HCT116 (cell line): Measurements from ENCODE around the gene MSH3. TPM values are rescaled to one million over a fixed set of nuclear protein-coding genes. Genes with fewer than 3 reads are reported as not detected.
"Not testable (repeated sequence)": the region's sequence is repeated elsewhere in the genome, so short reads cannot be mapped to it uniquely, and the experiment has no call there.

Experiments used
- ATAC-seq: fragments of 200-7000 bp; cut with Tn5 transposase; 2 replicates; pipeline ENCODE4 v1.9.1; 2020; ENCODE audit warnings: mild to moderate bottlenecking, moderate library complexity
- BruUV-seq: library from RNA; stranded (reverse); fragments of 400-500 nt; replicated peaks from 2 replicates; lab custom pipeline; 2021; lab: Mats Ljungman, UMichigan
- CTCF ChIA-PET: fragments of 300-600 bp; sonication (Branson Sonifier 250); formaldehyde crosslinking; loops from one replicate; lab custom pipeline; 2021; ENCODE audit warnings: antibody characterized with exemption; lab: Charles Lee
- POLR2A ChIA-PET: fragments of 300-600, 350-600 bp; sonication (Branson Sonifier 250); formaldehyde crosslinking; loops from one replicate; lab custom pipeline; 2021; ENCODE audit warnings: antibody characterized with exemption; lab: Charles Lee
- RAD21 ChIA-PET, 2 experiments: fragments of 300-600 bp; sonication (Branson Sonifier 250); formaldehyde crosslinking; loops; one replicate each; lab custom pipeline; 2023; ENCODE audit warnings: low total read pairs in 2 of 2; ENCODE audit not compliant: uncharacterized antibody in 2 of 2, unreplicated experiment in 2 of 2, low non-redundant PET in 1 of 2; lab: Charles Lee
- DNase-seq: peaks from one replicate; pipeline ENCODE4 v3.0.0-alpha.2; 2010; ENCODE audit warnings: low read depth, low spot score
- H2AFZ ChIP-seq: fragments of 200-600 bp; shearing (Covaris generic), sonication (generic); 2 replicates; pipeline ENCODE4 v1.6.1; 2017; ENCODE audit warnings: low read depth, mixed run types, mixed read lengths, antibody characterized with exemption, low read length; ENCODE audit not compliant: poor library complexity, severe bottlenecking
- H3K27ac ChIP-seq: 2 replicates; pipeline ENCODE4 v1.5.1; 2012; ENCODE audit warnings: low read depth, low read length
- H3K27me3 ChIP-seq: fragments of 200-600 bp; sonication (generic); 2 replicates; pipeline ENCODE4 v1.6.1; 2016; ENCODE audit warnings: mixed run types, low read length, mixed read lengths; ENCODE audit not compliant: insufficient read depth
- H3K36me3 ChIP-seq, 2 experiments: fragments of 200-500 bp in 1 of 2; fragments of 200-600 bp in 1 of 2; sonication (Bioruptor generic) in 1 of 2; sonication (generic) in 1 of 2; 2 replicates each; pipeline versions ENCODE4 v1.5.1 to v1.6.1; 2014 to 2016; ENCODE audit warnings: low read length in 2 of 2, inconsistent platforms in 1 of 2, mixed read lengths in 1 of 2, mixed run types in 1 of 2; ENCODE audit not compliant: insufficient read depth in 2 of 2, control insufficient read depth in 1 of 2
- H3K4me1 ChIP-seq, 2 experiments: fragments of 200-600 bp in 1 of 2; sonication (generic) in 1 of 2; 2 replicates each; pipeline versions ENCODE4 v1.5.1 to v1.6.1; 2012 to 2017; ENCODE audit warnings: low read length in 2 of 2, inconsistent platforms in 1 of 2, mild to moderate bottlenecking in 1 of 2, mixed read lengths in 1 of 2, mixed run types in 1 of 2, moderate library complexity in 1 of 2; ENCODE audit not compliant: insufficient read depth in 2 of 2, control insufficient read depth in 1 of 2
- H3K4me2 ChIP-seq: fragments of 200-600 bp; sonication (generic); 2 replicates; pipeline ENCODE4 v1.6.1; 2017; ENCODE audit warnings: mixed run types, low read length, mixed read lengths
- H3K4me3 ChIP-seq, 2 experiments: fragments of 200-600 bp in 1 of 2; sonication (generic) in 1 of 2; replicated peaks in 1 of 2; 2 replicates each; pipeline ENCODE4 v1.5.1; 2011 to 2016; ENCODE audit warnings: low read length in 2 of 2, control low read depth in 1 of 2, low read depth in 1 of 2, mild to moderate bottlenecking in 1 of 2, mixed read lengths in 1 of 2, mixed run types in 1 of 2
- H3K79me2 ChIP-seq: fragments of 200-600 bp; sonication (generic); 2 replicates; pipeline ENCODE4 v1.6.1; 2017; ENCODE audit warnings: mild to moderate bottlenecking, mixed run types, low read length, moderate library complexity, mixed read lengths; ENCODE audit not compliant: insufficient read depth
- H3K9ac ChIP-seq: fragments of 200-600 bp; sonication (generic); 2 replicates; pipeline ENCODE4 v1.6.1; 2016; ENCODE audit warnings: low read length, mixed read lengths
- H3K9me2 ChIP-seq: fragments of 200-600 bp; sonication (generic), shearing (Covaris generic); 2 replicates; pipeline ENCODE4 v1.6.1; 2017; ENCODE audit warnings: mixed run types, mild to moderate bottlenecking, moderate library complexity; ENCODE audit not compliant: insufficient read depth
- H3K9me3 ChIP-seq, 2 experiments: fragments of 200-500 bp in 1 of 2; fragments of 200-600 bp in 1 of 2; sonication (Bioruptor generic) in 1 of 2; sonication (generic) in 1 of 2; 2 replicates each; pipeline ENCODE4 v1.6.1; 2014 to 2017; ENCODE audit warnings: low read length in 2 of 2, mixed read lengths in 2 of 2, inconsistent platforms in 1 of 2, low read depth in 1 of 2, mild to moderate bottlenecking in 1 of 2, mixed run types in 1 of 2, moderate library complexity in 1 of 2; ENCODE audit not compliant: control insufficient read depth in 1 of 2, insufficient read depth in 1 of 2
- H4K20me1 ChIP-seq: fragments of 200-600 bp; sonication (generic), shearing (Covaris generic); 2 replicates; pipeline ENCODE4 v1.6.1; 2017; ENCODE audit warnings: mixed run types, mild to moderate bottlenecking, moderate library complexity; ENCODE audit not compliant: insufficient read depth
- CBX3 ChIP-seq: IDR thresholded peaks from 2 replicates; pipeline ENCODE4 v1.6.1; 2012; ENCODE audit warnings: low read depth
- CEBPB ChIP-seq: IDR thresholded peaks from 2 replicates; pipeline ENCODE4 v1.6.1; 2012; ENCODE audit warnings: low read depth
- JUND ChIP-seq: IDR thresholded peaks from 2 replicates; pipeline ENCODE4 v1.6.1; 2012
- RAD21 ChIP-seq: IDR thresholded peaks from 2 replicates; pipeline ENCODE4 v1.6.1; 2012; ENCODE audit warnings: low read depth, mild to moderate bottlenecking
- SIN3A ChIP-seq: IDR thresholded peaks from 2 replicates; pipeline ENCODE4 v1.6.1; 2012; ENCODE audit warnings: low read depth
- SRF ChIP-seq: IDR thresholded peaks from 2 replicates; pipeline ENCODE4 v1.6.1; 2012; ENCODE audit warnings: low read depth
- intact Hi-C: fragments of 100-400 bp; cut with micrococcal nuclease; formaldehyde crosslinking; loops from 2 replicates; pipeline ENCODE4 v1.10.0; 2022
- total RNA-seq: library from RNA; stranded (reverse); gene quantifications from one replicate; pipeline ENCODE4 v1.2.1, GENCODE V29; 2021; ENCODE audit not compliant: unreplicated experiment
- TF ChIP-seq, protein P1 (sequence below): IDR thresholded peaks from 2 replicates; pipeline ENCODE4 v1.6.1; 2012
- TF ChIP-seq, protein P2 (sequence below), 3 experiments: fragments of 200-600 bp in 1 of 3; sonication (generic) in 1 of 3; IDR thresholded peaks in 2 of 3; conservative IDR thresholded peaks in 1 of 3; 2 replicates each; pipeline ENCODE4 v1.5.1; 2012 to 2017; ENCODE audit warnings: low read depth in 2 of 3, low read length in 2 of 3, antibody characterized with exemption in 1 of 3, borderline replicate concordance in 1 of 3, control low read depth in 1 of 3, mild to moderate bottlenecking in 1 of 3, mixed read lengths in 1 of 3, mixed run types in 1 of 3, moderate library complexity in 1 of 3; ENCODE audit not compliant: insufficient read depth in 1 of 3

Gene MSH3
- total RNA-seq, 1 experiment from 2014 or later: 4.9 TPM

- intact Hi-C loops: loop anchor here (1.0 kb wide), 1 partner anchor 24 kb away; no protein-coding TSS in a partner anchor
- no peak overlapping the region for H3K27ac ChIP-seq
- POLR2A ChIA-PET: no interaction called here
- H2AFZ ChIP-seq: no peak overlapping the region
- no peaks in the 10 kb centered on the region for H4K20me1 ChIP-seq
- DNase-seq: no peak
- no peaks in the 10 kb centered on the region for H3K4me1 ChIP-seq
- RAD21 ChIA-PET: no interaction called here
- no peak overlapping the region for H3K9ac ChIP-seq
- ATAC-seq: no peak
- no peaks in the 10 kb centered on the region for H3K9me3 ChIP-seq
- no peaks in the 10 kb centered on the region for H3K27me3 ChIP-seq
- H3K9me2 ChIP-seq: no peaks in the 10 kb centered on the region
- no peaks in the 10 kb centered on the region for H3K79me2 ChIP-seq
- CTCF ChIA-PET: no interaction called here
- H3K4me2 ChIP-seq: no peak overlapping the region
- BruUV-seq: no TSS peak
- H3K36me3 ChIP-seq: no peaks in the 10 kb centered on the region
- TF ChIP-seq, protein P1, sequence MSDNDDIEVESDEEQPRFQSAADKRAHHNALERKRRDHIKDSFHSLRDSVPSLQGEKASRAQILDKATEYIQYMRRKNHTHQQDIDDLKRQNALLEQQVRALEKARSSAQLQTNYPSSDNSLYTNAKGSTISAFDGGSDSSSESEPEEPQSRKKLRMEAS: no peak
- TF ChIP-seq CEBPB: no peak
- no peak for TF ChIP-seq RAD21
- no peak for TF ChIP-seq SIN3A
- TF ChIP-seq SRF: no peak
- TF ChIP-seq, protein P2, sequence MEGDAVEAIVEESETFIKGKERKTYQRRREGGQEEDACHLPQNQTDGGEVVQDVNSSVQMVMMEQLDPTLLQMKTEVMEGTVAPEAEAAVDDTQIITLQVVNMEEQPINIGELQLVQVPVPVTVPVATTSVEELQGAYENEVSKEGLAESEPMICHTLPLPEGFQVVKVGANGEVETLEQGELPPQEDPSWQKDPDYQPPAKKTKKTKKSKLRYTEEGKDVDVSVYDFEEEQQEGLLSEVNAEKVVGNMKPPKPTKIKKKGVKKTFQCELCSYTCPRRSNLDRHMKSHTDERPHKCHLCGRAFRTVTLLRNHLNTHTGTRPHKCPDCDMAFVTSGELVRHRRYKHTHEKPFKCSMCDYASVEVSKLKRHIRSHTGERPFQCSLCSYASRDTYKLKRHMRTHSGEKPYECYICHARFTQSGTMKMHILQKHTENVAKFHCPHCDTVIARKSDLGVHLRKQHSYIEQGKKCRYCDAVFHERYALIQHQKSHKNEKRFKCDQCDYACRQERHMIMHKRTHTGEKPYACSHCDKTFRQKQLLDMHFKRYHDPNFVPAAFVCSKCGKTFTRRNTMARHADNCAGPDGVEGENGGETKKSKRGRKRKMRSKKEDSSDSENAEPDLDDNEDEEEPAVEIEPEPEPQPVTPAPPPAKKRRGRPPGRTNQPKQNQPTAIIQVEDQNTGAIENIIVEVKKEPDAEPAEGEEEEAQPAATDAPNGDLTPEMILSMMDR (IDR thresholded peaks at IDR 0.05 in 2 of 3, conservative IDR thresholded peaks at IDR 0.05 in 1 of 3; ENCODE audit: borderline replicate concordance in 1 of 3, insufficient read depth in 1 of 3, low read depth in 2 of 3, low read length in 2 of 3): no peak
- TF ChIP-seq JUND: no peak
- H3K4me3 ChIP-seq: no peak overlapping the region
Observed at GRCh38 chr5:80895523-80895922, 241.1 kb downstream of the MSH3 start.

DNA sequence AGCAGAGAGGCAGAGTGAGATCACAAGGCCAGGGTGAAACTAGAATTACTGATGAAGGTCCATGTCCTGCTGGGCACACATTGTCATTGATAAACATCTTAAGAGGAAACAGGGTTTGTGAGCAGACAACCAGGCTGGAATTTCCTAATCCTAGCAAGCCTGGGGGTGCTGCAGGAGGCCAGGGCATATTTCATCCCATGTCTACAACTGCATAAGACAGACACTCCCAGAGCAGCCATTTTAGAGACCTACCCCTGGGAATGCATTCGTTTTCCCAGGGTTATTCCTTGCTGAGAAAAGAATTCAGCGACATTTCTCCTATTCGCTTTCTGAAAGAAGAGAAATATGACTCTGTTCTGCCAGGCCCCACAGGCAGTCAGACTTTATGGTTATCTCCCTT lies 248.2 kb downstream of the MSH3 start:
- ATAC-seq, DNase-seq, H3K27ac ChIP-seq, RAD21 ChIA-PET, H3K79me2 ChIP-seq, intact Hi-C loops, H3K27me3 ChIP-seq, H3K9me3 ChIP-seq, H3K36me3 ChIP-seq, H3K9me2 ChIP-seq, H2AFZ ChIP-seq, POLR2A ChIA-PET, CTCF ChIA-PET, H3K9ac ChIP-seq, BruUV-seq, H3K4me2 ChIP-seq, H3K4me3 ChIP-seq, H3K4me1 ChIP-seq, H4K20me1 ChIP-seq: not testable (repeated sequence)
- TF ChIP-seq CBX3: 0 out of 2 replicates have a peak, but pooled peaks have one; percentile 37
